GM12878 (cell line): ENCODE results near the gene ZER1.

Experiments
- CTCF ChIP-seq, 3 experiments: IDR thresholded peaks in 2 of 3; conservative IDR thresholded peaks in 1 of 3; 2 replicates each; pipeline ENCODE4 v1.5.1; 2011; ENCODE audit warnings: low read depth in 3 of 3, low read length in 3 of 3, mild to moderate bottlenecking in 3 of 3, control low read depth in 2 of 3, moderate library complexity in 2 of 3, inconsistent platforms in 1 of 3, mixed read lengths in 1 of 3; ENCODE audit not compliant: control insufficient read depth in 2 of 3, insufficient read depth in 1 of 3; ENCODE audit errors: extremely low read depth in 1 of 3
- POLR2A ChIP-seq: IDR thresholded peaks from 2 replicates; pipeline ENCODE4 v1.6.1; 2011; ENCODE audit warnings: low read depth, mild to moderate bottlenecking, low read length
- TF ChIP-seq, protein P1 (sequence below): fragments of 450-650 bp; IDR thresholded peaks from 2 replicates; pipeline ENCODE4 v1.6.1; 2014; ENCODE audit warnings: mild to moderate bottlenecking

DNA sequence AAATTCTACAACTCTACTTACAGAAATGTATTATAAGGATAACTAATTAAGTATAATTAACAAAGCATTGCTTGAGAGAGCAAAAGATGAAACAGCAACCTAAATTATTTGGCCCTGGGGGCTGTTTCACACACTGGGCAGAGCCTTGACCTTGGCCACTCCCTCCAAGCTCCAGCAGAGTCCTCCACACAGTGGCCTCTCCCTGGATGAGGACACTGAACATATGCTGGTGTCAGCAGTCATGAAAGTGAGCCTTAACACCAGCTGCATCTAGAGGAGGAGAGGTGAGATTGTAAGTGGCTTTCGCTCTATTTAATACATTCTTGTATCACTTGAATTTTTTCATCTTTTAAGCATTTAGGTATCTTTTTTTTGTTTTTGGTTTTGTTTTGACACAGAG, 24.5 kb downstream of the ZER1 start:
- TF ChIP-seq POLR2A (no peak), CTCF (IDR thresholded peaks at IDR 0.05 in 2 of 3, conservative IDR thresholded peaks at IDR 0.05 in 1 of 3; ENCODE audit: control insufficient read depth in 2 of 3, extremely low read depth in 1 of 3, insufficient read depth in 1 of 3, low read depth in 3 of 3, low read length in 3 of 3) (no peak)
- TF ChIP-seq, protein P1, sequence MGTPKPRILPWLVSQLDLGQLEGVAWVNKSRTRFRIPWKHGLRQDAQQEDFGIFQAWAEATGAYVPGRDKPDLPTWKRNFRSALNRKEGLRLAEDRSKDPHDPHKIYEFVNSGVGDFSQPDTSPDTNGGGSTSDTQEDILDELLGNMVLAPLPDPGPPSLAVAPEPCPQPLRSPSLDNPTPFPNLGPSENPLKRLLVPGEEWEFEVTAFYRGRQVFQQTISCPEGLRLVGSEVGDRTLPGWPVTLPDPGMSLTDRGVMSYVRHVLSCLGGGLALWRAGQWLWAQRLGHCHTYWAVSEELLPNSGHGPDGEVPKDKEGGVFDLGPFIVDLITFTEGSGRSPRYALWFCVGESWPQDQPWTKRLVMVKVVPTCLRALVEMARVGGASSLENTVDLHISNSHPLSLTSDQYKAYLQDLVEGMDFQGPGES, result no peak
